Measurements from ENCODE around the gene HM13. TPM values are rescaled to one million over a fixed set of nuclear protein-coding genes. Genes with fewer than 3 reads are reported as not detected.

Gene HM13
- total and polyA plus RNA-seq, 2 of the 13 experiments (the other 11 are each of a cell fraction or from before 2014, with no cell fraction given): 118 to 243 TPM

DNA sequence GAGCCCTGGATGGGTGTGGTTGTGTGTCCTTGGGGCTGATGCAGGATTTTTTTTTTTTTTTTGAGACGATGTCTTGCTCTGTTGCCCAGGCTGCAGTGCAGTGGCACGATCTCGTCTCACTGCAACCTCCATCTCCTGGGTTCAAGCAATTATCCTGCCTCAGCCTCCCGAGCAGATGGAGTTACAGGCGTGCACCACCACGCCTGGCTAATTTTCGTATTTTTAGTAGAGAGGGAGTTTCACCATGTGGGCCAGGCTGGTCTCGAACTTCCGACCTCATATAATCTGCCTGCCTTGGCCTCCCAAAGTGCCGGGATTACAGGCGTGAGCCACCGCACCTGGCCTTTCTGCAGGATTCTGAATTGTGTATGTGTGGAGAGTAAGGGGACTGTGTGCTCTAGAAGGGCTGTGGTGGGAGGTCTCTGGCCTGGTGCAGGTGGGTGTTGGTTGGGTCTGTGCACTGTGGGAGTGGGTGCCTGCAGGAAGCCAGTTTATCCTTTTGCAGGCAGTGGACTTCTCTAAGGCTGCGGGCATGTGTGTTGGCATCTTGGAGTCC, 79.8 kb downstream of the HM13 start:
- H3K36me3 ChIP-seq (replicated peaks in 1 of 2; ENCODE audit: control insufficient read depth in 1 of 2, insufficient read depth in 2 of 2, low read length in 2 of 2): no peaks in the 10 kb centered on the region
- H3K4me3 ChIP-seq (replicated peaks in 1 of 3; ENCODE audit: insufficient read depth in 1 of 3, low read depth in 2 of 3, low read length in 3 of 3): peak overlapping the region; percentile 48 to 74 (median 63)
- intact Hi-C loops (cut with micrococcal nuclease; ENCODE audit: unreplicated experiment): loop anchor here (2.0 kb wide), 1 partner anchor 17 kb away; no protein-coding TSS in a partner anchor
- FAIRE-seq (no peak), DNase-seq (ENCODE audit: low spot score) (no peak), ATAC-seq (peak; percentile 5)
- peaks cover 73% of the 10 kb centered on the region for H3K4me1 ChIP-seq (ENCODE audit: insufficient read depth, low read length)
- no peaks in the 10 kb centered on the region; a peak in 1 of 5 replicates for H3K27me3 ChIP-seq (ENCODE audit: control insufficient read depth in 1 of 2, insufficient read depth in 2 of 2, low read length in 2 of 2)
- WGBS (ENCODE audit: low lambda C conversion rate): 53% methylated on average over 13 of the region's 13 CpGs
- POLR2A ChIA-PET: interaction anchor here (1.0 to 12.7 kb wide), 11 partner anchors 12 to 47 kb away, joined by 3 to 362 read pairs (median 16); partner anchors contain the start of gene ID1
- no TSS peak for BruUV-seq (replicated peaks)
- peak overlapping the region; percentile 78 for H3K9ac ChIP-seq (ENCODE audit: insufficient read depth, low read depth, low read length)
- peak overlapping the region; percentile 90 for H3K27ac ChIP-seq (ENCODE audit: extremely low read length, insufficient read depth, low read length)
- H3K4me2 ChIP-seq (ENCODE audit: low read depth, low read length): peak overlapping the region; percentile 78
- CTCF ChIA-PET (ENCODE audit: low intra/inter-chr PET ratio, low total read pairs): interaction anchor here (1.0 to 1.4 kb wide), 2 partner anchors 18 to 25 kb away, joined by 3 to 11 read pairs; no protein-coding TSS in a partner anchor
- in situ Hi-C loops (cut with HindIII; ENCODE audit: extremely low pct_ligation_motif_present, low pct_unique_long_range_greater_than_20kb): no loop called here
- H3K9me3 ChIP-seq (ENCODE audit: low read length): no peaks in the 10 kb centered on the region
- no peaks in the 10 kb centered on the region for H4K20me1 ChIP-seq (ENCODE audit: insufficient read depth, low read length)
- H3K79me2 ChIP-seq (ENCODE audit: insufficient read depth, low read length): peaks cover 17% of the 10 kb centered on the region
- H2AFZ ChIP-seq (ENCODE audit: low read length): no peak overlapping the region
- no peak for TF ChIP-seq MAFF (IDR thresholded peaks at IDR 0.05; ENCODE audit: low read depth, low read length)
- TF ChIP-seq ZNF772 (CRISPR knock-in tag; IDR thresholded peaks at IDR 0.05): no peak; the same call in 1 of the 2 replicates
- peak; percentile 43; the same call in 1 of the 2 replicates for TF ChIP-seq ZBTB2 (CRISPR knock-in tag; IDR thresholded peaks at IDR 0.05; ENCODE audit: low read depth)
- no peak for TF ChIP-seq U2AF1 (optimal IDR thresholded peaks at IDR 0.05; ENCODE audit: low read depth, low read length)
- no peak for TF ChIP-seq KDM5A (IDR thresholded peaks at IDR 0.05; ENCODE audit: borderline replicate concordance, low read length)
- TF ChIP-seq, protein P1, sequence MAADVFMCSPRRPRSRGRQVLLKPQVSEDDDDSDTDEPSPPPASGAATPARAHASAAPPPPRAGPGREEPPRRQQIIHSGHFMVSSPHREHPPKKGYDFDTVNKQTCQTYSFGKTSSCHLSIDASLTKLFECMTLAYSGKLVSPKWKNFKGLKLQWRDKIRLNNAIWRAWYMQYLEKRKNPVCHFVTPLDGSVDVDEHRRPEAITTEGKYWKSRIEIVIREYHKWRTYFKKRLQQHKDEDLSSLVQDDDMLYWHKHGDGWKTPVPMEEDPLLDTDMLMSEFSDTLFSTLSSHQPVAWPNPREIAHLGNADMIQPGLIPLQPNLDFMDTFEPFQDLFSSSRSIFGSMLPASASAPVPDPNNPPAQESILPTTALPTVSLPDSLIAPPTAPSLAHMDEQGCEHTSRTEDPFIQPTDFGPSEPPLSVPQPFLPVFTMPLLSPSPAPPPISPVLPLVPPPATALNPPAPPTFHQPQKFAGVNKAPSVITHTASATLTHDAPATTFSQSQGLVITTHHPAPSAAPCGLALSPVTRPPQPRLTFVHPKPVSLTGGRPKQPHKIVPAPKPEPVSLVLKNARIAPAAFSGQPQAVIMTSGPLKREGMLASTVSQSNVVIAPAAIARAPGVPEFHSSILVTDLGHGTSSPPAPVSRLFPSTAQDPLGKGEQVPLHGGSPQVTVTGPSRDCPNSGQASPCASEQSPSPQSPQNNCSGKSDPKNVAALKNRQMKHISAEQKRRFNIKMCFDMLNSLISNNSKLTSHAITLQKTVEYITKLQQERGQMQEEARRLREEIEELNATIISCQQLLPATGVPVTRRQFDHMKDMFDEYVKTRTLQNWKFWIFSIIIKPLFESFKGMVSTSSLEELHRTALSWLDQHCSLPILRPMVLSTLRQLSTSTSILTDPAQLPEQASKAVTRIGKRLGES (CRISPR knock-in tag; IDR thresholded peaks at IDR 0.05; ENCODE audit: borderline replicate concordance): no peak
- TF ChIP-seq MYC (CRISPR knock-in tag; IDR thresholded peaks at IDR 0.05; ENCODE audit: borderline replicate concordance): no peak
- no peak for TF ChIP-seq FOXM1 (CRISPR knock-in tag; IDR thresholded peaks at IDR 0.05)
- TF ChIP-seq SKI (IDR thresholded peaks at IDR 0.05; ENCODE audit: partially characterized antibody): no peak
- peak; percentile 46 for TF ChIP-seq CCAR2 (optimal IDR thresholded peaks at IDR 0.05; ENCODE audit: low read depth, low read length)
- TF ChIP-seq DMAP1 (CRISPR knock-in tag; IDR thresholded peaks at IDR 0.05): peak; percentile 12; the same call in 1 of the 2 replicates
- TF ChIP-seq, protein P2, sequence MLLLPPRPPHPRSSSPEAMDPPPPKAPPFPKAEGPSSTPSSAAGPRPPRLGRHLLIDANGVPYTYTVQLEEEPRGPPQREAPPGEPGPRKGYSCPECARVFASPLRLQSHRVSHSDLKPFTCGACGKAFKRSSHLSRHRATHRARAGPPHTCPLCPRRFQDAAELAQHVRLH (CRISPR knock-in tag; IDR thresholded peaks at IDR 0.05; ENCODE audit: borderline replicate concordance, low read depth): no peak
- no peak for TF ChIP-seq FOXA1 (IDR thresholded peaks at IDR 0.05)
- TF ChIP-seq FOXA1 (CRISPR knock-in tag; IDR thresholded peaks at IDR 0.05): no peak
- TF ChIP-seq BRD4 (CRISPR knock-in tag; IDR thresholded peaks at IDR 0.05): no peak
- TF ChIP-seq NKX3-1 (CRISPR knock-in tag; IDR thresholded peaks at IDR 0.05): no peak
- TF ChIP-seq ZNF343 (CRISPR knock-in tag; IDR thresholded peaks at IDR 0.05): no peak
- TF ChIP-seq, protein P3, sequence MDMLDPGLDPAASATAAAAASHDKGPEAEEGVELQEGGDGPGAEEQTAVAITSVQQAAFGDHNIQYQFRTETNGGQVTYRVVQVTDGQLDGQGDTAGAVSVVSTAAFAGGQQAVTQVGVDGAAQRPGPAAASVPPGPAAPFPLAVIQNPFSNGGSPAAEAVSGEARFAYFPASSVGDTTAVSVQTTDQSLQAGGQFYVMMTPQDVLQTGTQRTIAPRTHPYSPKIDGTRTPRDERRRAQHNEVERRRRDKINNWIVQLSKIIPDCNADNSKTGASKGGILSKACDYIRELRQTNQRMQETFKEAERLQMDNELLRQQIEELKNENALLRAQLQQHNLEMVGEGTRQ (IDR thresholded peaks at IDR 0.05; ENCODE audit: low read depth, low read length): no peak
- TF ChIP-seq, protein P3 (CRISPR knock-in tag; IDR thresholded peaks at IDR 0.05; ENCODE audit: borderline replicate concordance): no peak
- no peak for TF ChIP-seq ZNF761 (CRISPR knock-in tag; conservative IDR thresholded peaks at IDR 0.05)

All from HepG2 (cell line).